Fibroblast of skin of back (primary cell): ENCODE results near the gene KCMF1. TPM values are rescaled to one million over a fixed set of nuclear protein-coding genes. Genes with fewer than 3 reads are reported as not detected.
"Not testable (repeated sequence)": the region's sequence is repeated elsewhere in the genome, so short reads cannot be mapped to it uniquely, and the experiment has no call there.

ENCODE experiments used
- DNase-seq: peaks from one replicate; pipeline ENCODE4 v3.0.0-alpha.2; 2013
- polyA plus RNA-seq, 2 experiments: library from polyadenylated mRNA; unstranded; fragments of 120-200 nt; gene quantifications; one replicate each; pipeline ENCODE4 v1.2.1, GENCODE V29; 2013; ENCODE audit not compliant: insufficient read length in 2 of 2

The KCMF1 gene
- polyA plus RNA-seq (2013, experiment 1 of 2; ENCODE audit: insufficient read length) = 81.7 TPM
- polyA plus RNA-seq (2013, experiment 2 of 2; ENCODE audit: insufficient read length) = 89.4 TPM

- peak; percentile 76 for DNase-seq
Measured at GRCh38 chr2:84970868-84971509, at the start of gene KCMF1. KCMF1 (plus strand) TSS chr2:84971161; CDS start chr2:84971452, 291 bp downstream.

- no peak for DNase-seq
Measured at GRCh38 chr2:84923009-84923408, 48.0 kb upstream of the KCMF1 start.

- DNase-seq = peak; percentile 64
Measured at GRCh38 chr2:84924173-84925106, 46.5 kb upstream of the KCMF1 start.

GRCh38 chr2:84925336-84925723, 45.6 kb upstream of the KCMF1 start:
- DNase-seq = no peak

- peak; percentile 92 for DNase-seq
Measured at GRCh38 chr2:84925724-84926376, 45.1 kb upstream of the KCMF1 start.

GRCh38 chr2:84927275-84927627, 43.7 kb upstream of the KCMF1 start:
- DNase-seq = no peak

GRCh38 chr2:84931384-84931821, 39.6 kb upstream of the KCMF1 start:
- DNase-seq = no peak

GRCh38 chr2:84938194-84938879, 32.6 kb upstream of the KCMF1 start:
- DNase-seq = peak; percentile 59

GRCh38 chr2:84939426-84940087, 31.4 kb upstream of the KCMF1 start:
- no peak for DNase-seq

- DNase-seq = no peak
Measured at GRCh38 chr2:84940088-84940470, 30.9 kb upstream of the KCMF1 start.

- no peak for DNase-seq
Measured at GRCh38 chr2:84940831-84941412, 30.0 kb upstream of the KCMF1 start.

- DNase-seq = no peak
Measured at GRCh38 chr2:84942166-84942565, 28.8 kb upstream of the KCMF1 start.

- peak; percentile 23 for DNase-seq
Measured at GRCh38 chr2:84942964-84943421, 28.0 kb upstream of the KCMF1 start.

GRCh38 chr2:84944295-84944909, 26.6 kb upstream of the KCMF1 start:
- no peak for DNase-seq

- DNase-seq = not testable (repeated sequence)
Measured at GRCh38 chr2:84945838-84946203, 25.1 kb upstream of the KCMF1 start.

- peak; percentile 92 for DNase-seq
Measured at GRCh38 chr2:84946204-84947009, 24.6 kb upstream of the KCMF1 start.

- no peak for DNase-seq
Measured at GRCh38 chr2:84947010-84947593, 23.9 kb upstream of the KCMF1 start.

- no peak for DNase-seq
Measured at GRCh38 chr2:84953535-84953934, 17.4 kb upstream of the KCMF1 start.

- DNase-seq = no peak
Measured at GRCh38 chr2:84954329-84954728, 16.6 kb upstream of the KCMF1 start.
